22Rv1 (cell line): Measurements from ENCODE around the gene SLC35F4.

Experiments
- ZFX ChIP-seq: fragments of 450-650 bp; IDR thresholded peaks from 2 replicates; pipeline ENCODE4 v1.6.1; 2017; ENCODE audit warnings: antibody characterized with exemption, borderline replicate concordance
- TF ChIP-seq, protein P1 (sequence below): fragments of 450-650 bp; IDR thresholded peaks from 2 replicates; pipeline ENCODE4 v1.5.1; 2017; ENCODE audit warnings: mild to moderate bottlenecking

DNA sequence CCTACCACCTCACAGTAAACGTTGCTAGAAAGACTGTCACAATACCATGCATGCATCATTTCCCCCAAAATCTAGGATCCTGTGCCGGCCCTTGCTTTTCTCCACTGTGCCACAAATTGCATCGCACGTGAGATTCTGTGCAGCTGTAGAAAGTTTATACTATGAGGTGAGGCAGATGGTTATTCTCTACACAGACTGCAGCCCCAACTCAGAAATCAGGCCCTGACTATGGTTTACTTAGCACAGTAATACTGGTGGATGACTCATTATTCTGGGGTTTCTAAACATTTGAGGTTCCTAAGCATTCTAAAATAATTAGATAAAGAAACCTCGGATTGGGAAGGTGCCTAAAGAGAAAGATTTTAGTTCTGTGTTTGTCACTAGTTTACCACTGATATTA, 208.4 kb downstream of the SLC35F4 start:
- TF ChIP-seq, protein P1, sequence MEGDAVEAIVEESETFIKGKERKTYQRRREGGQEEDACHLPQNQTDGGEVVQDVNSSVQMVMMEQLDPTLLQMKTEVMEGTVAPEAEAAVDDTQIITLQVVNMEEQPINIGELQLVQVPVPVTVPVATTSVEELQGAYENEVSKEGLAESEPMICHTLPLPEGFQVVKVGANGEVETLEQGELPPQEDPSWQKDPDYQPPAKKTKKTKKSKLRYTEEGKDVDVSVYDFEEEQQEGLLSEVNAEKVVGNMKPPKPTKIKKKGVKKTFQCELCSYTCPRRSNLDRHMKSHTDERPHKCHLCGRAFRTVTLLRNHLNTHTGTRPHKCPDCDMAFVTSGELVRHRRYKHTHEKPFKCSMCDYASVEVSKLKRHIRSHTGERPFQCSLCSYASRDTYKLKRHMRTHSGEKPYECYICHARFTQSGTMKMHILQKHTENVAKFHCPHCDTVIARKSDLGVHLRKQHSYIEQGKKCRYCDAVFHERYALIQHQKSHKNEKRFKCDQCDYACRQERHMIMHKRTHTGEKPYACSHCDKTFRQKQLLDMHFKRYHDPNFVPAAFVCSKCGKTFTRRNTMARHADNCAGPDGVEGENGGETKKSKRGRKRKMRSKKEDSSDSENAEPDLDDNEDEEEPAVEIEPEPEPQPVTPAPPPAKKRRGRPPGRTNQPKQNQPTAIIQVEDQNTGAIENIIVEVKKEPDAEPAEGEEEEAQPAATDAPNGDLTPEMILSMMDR, result no peak
- no peak for TF ChIP-seq ZFX
